HS-5 (cell line): Measurements from ENCODE around the gene ZNF219.

Source experiments
- DNase-seq: peaks from one replicate; pipeline ENCODE4 v3.0.0-alpha.2; 2012; ENCODE audit warnings: low read depth

Gene ZNF219

GRCh38 chr14:21087294-21088091, 11.0 kb downstream of the ZNF219 start:
- peak; percentile 83 for DNase-seq

GRCh38 chr14:21086908-21087293, 11.6 kb downstream of the ZNF219 start:
- DNase-seq: no peak

GRCh38 chr14:21084998-21085853, 13.2 kb downstream of the ZNF219 start:
- no peak for DNase-seq

GRCh38 chr14:21084396-21084795, 14.1 kb downstream of the ZNF219 start:
- no peak for DNase-seq

- no peak for DNase-seq
Observed at GRCh38 chr14:21083565-21084325, 14.7 kb downstream of the ZNF219 start.

GRCh38 chr14:21081521-21082142, 16.8 kb downstream of the ZNF219 start:
- no peak for DNase-seq

- no peak for DNase-seq
Observed at GRCh38 chr14:21078726-21079125, 19.7 kb downstream of the ZNF219 start.

- DNase-seq: no peak
Observed at GRCh38 chr14:21078287-21078686, 20.2 kb downstream of the ZNF219 start.

- DNase-seq: no peak
Observed at GRCh38 chr14:21077672-21078071, 20.8 kb downstream of the ZNF219 start.

- DNase-seq: no peak
Observed at GRCh38 chr14:21075719-21076437, 22.6 kb downstream of the ZNF219 start.

GRCh38 chr14:21074398-21075272, 23.8 kb downstream of the ZNF219 start:
- DNase-seq: no peak

- no peak for DNase-seq
Observed at GRCh38 chr14:21073921-21074320, 24.5 kb downstream of the ZNF219 start.

- DNase-seq: no peak
Observed at GRCh38 chr14:21072781-21073339, 25.6 kb downstream of the ZNF219 start.

GRCh38 chr14:21072031-21072473, 26.4 kb downstream of the ZNF219 start:
- DNase-seq: no peak

GRCh38 chr14:21071225-21072030, 27.0 kb downstream of the ZNF219 start:
- peak; percentile 55 for DNase-seq

GRCh38 chr14:21070610-21071224, 27.7 kb downstream of the ZNF219 start:
- DNase-seq: no peak

GRCh38 chr14:21070083-21070609, 28.3 kb downstream of the ZNF219 start, which contains the start of gene ARHGEF40:
Gene ARHGEF40 (plus strand): TSS chr14:21070304. CDS start chr14:21070397, 93 bp downstream.
- DNase-seq: no peak
